T47D (cell line): ENCODE data around the gene NEDD9.

Experiments used
- DNase-seq, 2 experiments: peaks; one replicate each; pipeline versions ENCODE4 v3.0.0 to v3.0.0-alpha.2; 2011 to 2012; ENCODE audit warnings: low read depth in 1 of 2, low spot score in 1 of 2
- JUND ChIP-seq: IDR thresholded peaks from 2 replicates; pipeline ENCODE4 v1.6.1; 2012; ENCODE audit warnings: low read depth
- in situ Hi-C: cut with HindIII; loops from 2 replicates; pipeline ENCODE4 v1.10.0; 2016; ENCODE audit warnings: low sequenced_read_pairs, low pct_unique_long_range_greater_than_20kb

The NEDD9 gene

GRCh38 chr6:11232193-11232769 lies at the start of gene NEDD9:
NEDD9 (minus strand) TSS chr6:11232668; CDS start chr6:11232515, 153 bp downstream.
- in situ Hi-C loops = no loop called here
- peak; percentile 86 to 96 for DNase-seq
- no peak for TF ChIP-seq JUND

GRCh38 chr6:11282245-11282644 lies 49.8 kb upstream of the NEDD9 start:
- TF ChIP-seq JUND = no peak
- in situ Hi-C loops = no loop called here
- no peak for DNase-seq

GRCh38 chr6:11280394-11280793 lies 47.9 kb upstream of the NEDD9 start:
- no peak for DNase-seq
- TF ChIP-seq JUND = no peak
- in situ Hi-C loops = no loop called here

GRCh38 chr6:11279284-11279689 lies 46.8 kb upstream of the NEDD9 start:
- no peak for DNase-seq
- in situ Hi-C loops = no loop called here
- no peak for TF ChIP-seq JUND

- no peak for TF ChIP-seq JUND
- DNase-seq = no peak
- in situ Hi-C loops = no loop called here
These were observed 45.7 kb upstream of the NEDD9 start for GRCh38 chr6:11278207-11278559.

- peak; percentile 20 to 21 for DNase-seq
- TF ChIP-seq JUND = no peak
- in situ Hi-C loops = no loop called here
These were observed 45.1 kb upstream of the NEDD9 start for GRCh38 chr6:11277275-11278206.

GRCh38 chr6:11276911-11277274 lies 44.4 kb upstream of the NEDD9 start:
- in situ Hi-C loops = no loop called here
- no peak for DNase-seq
- TF ChIP-seq JUND = no peak

GRCh38 chr6:11276228-11276627 lies 43.8 kb upstream of the NEDD9 start:
- no peak for DNase-seq
- TF ChIP-seq JUND = no peak
- in situ Hi-C loops = no loop called here

GRCh38 chr6:11275598-11275997 lies 43.1 kb upstream of the NEDD9 start:
- no peak for TF ChIP-seq JUND
- no peak for DNase-seq
- in situ Hi-C loops = no loop called here

- in situ Hi-C loops = no loop called here
- TF ChIP-seq JUND = no peak
- DNase-seq = no peak
These were observed 41.1 kb upstream of the NEDD9 start for GRCh38 chr6:11273406-11274065.

GRCh38 chr6:11272491-11273192 lies 40.2 kb upstream of the NEDD9 start:
- no peak for TF ChIP-seq JUND
- in situ Hi-C loops = no loop called here
- DNase-seq = no peak

GRCh38 chr6:11271228-11272020 lies 39.0 kb upstream of the NEDD9 start:
- in situ Hi-C loops = no loop called here
- DNase-seq = no peak
- no peak for TF ChIP-seq JUND
